Lung (tissue), 16 donors: ENCODE data around the gene LRRC8A. TPM values are rescaled to one million over a fixed set of nuclear protein-coding genes. Genes with fewer than 3 reads are reported as not detected.
A peak's percentile ranks its signal among the peaks of the same experiment; 100 is the strongest.

Experiments
- ATAC-seq: fragments of 200-7000 bp; cut with Tn5 transposase; one replicate; pipeline ENCODE4 v1.9.1; 2020; ENCODE audit warnings: moderate number of reproducible peaks; ENCODE audit not compliant: insufficient read depth, low FRiP score
- DNase-seq, 3 donors: peaks; one replicate each; pipeline ENCODE4 v3.0.0-alpha.2; 2013 to 2017
- H3K27ac ChIP-seq, 2 donors: one replicate each; pipeline ENCODE4 v1.5.1; 2013; ENCODE audit warnings: mild to moderate bottlenecking in 2 of 2, moderate library complexity in 2 of 2, control low read depth in 1 of 2, inconsistent platforms in 1 of 2, low read depth in 1 of 2, low read length in 1 of 2
- H3K27me3 ChIP-seq, 3 donors: one replicate each; pipeline ENCODE4 v1.5.1; 2013; ENCODE audit warnings: low read length in 2 of 3; ENCODE audit not compliant: control insufficient read depth in 3 of 3, insufficient read depth in 3 of 3
- H3K36me3 ChIP-seq, 4 donors: one replicate each; pipeline ENCODE4 v1.5.1; 2013; ENCODE audit warnings: low read length in 4 of 4, mild to moderate bottlenecking in 1 of 4, moderate library complexity in 1 of 4; ENCODE audit not compliant: control insufficient read depth in 4 of 4, insufficient read depth in 4 of 4
- H3K4me1 ChIP-seq, 5 donors: one replicate each; pipeline ENCODE4 v1.5.1; 2013; ENCODE audit warnings: low read length in 5 of 5, mild to moderate bottlenecking in 2 of 5, moderate library complexity in 1 of 5; ENCODE audit not compliant: control insufficient read depth in 5 of 5, insufficient read depth in 5 of 5
- H3K4me3 ChIP-seq: one replicate; pipeline ENCODE4 v1.5.1; 2013; ENCODE audit warnings: mild to moderate bottlenecking, control low read depth, moderate library complexity
- H3K9ac ChIP-seq, 2 donors: one replicate each; pipeline ENCODE4 v1.5.1; 2013; ENCODE audit warnings: low read length in 2 of 2, control low read depth in 1 of 2; ENCODE audit not compliant: insufficient read depth in 1 of 2
- H3K9me3 ChIP-seq, 4 donors: one replicate each; pipeline ENCODE4 v1.5.1; 2013; ENCODE audit warnings: low read length in 3 of 4, mild to moderate bottlenecking in 1 of 4, moderate library complexity in 1 of 4; ENCODE audit not compliant: control insufficient read depth in 4 of 4, insufficient read depth in 3 of 4
- CTCF ChIP-seq: IDR thresholded peaks from 2 replicates; pipeline ENCODE4 v1.5.1; 2012; ENCODE audit warnings: mild to moderate bottlenecking; ENCODE audit errors: control extremely low read depth, extremely low read depth
- WGBS, 2 donors: extraction: QIAGEN DNeasy Blood & Tissue Kit; methylation state at CpG; one replicate each; pipeline ENCODE4 v1.1.7; 2013; 5-methylcytosine and 5-hydroxymethylcytosine counted together
- long read RNA-seq, 5 donors: transcript quantifications; one replicate each; lab custom pipeline, GENCODE V29; 2026
- polyA plus RNA-seq, 2 donors: library from polyadenylated mRNA; stranded (reverse); fragments of 200-250 nt; gene quantifications; one replicate each; pipeline ENCODE4 v1.2.1, GENCODE V29; 2013
- total RNA-seq, 2 donors: library from RNA; depleted of rRNA in 1 of 2; stranded (reverse); fragments of >200 nt in 1 of 2; gene quantifications; one replicate each; pipeline ENCODE4 v1.2.1, GENCODE V29; 2014 to 2021
- donor health status: control.
- donor health status: control.
- donor health status: Bipolar disorder and iron deficiency.
- donor health status: healthy.
- donor health status: DM: yes; HTN: yes; CAD: no.

LRRC8A gene
- total RNA-seq: 10 to 100 TPM; 30.4 to 60.8 TPM
- 10 to 100 TPM; 26.6 to 66.9 TPM for polyA plus RNA-seq
- long read RNA-seq, donor 1, full-length matches to known transcripts: 6 of 25 reads
- long read RNA-seq, donor 1, partial matches to known transcripts: 19 of 25 reads
- long read RNA-seq, donor 1, other reads (novel, unspliced or antisense): 0 of 25 reads
- long read RNA-seq, donor 2, partial matches to known transcripts: 0 of 1 reads
- long read RNA-seq, donor 2, other reads (novel, unspliced or antisense): 0 of 1 reads
- long read RNA-seq, donor 3, partial matches to known transcripts: 0 of 1 reads
- long read RNA-seq, donor 3, other reads (novel, unspliced or antisense): 0 of 1 reads
- long read RNA-seq, donor 4: 0 reads
- long read RNA-seq, donor 5, full-length matches to known transcripts: 5 of 19 reads
- long read RNA-seq, donor 5, partial matches to known transcripts: 14 of 19 reads
- long read RNA-seq, donor 5, other reads (novel, unspliced or antisense): 0 of 19 reads

GRCh38 chr9:128881884-128882676, at the start of gene LRRC8A, which contains the start of gene KYAT1:
TSS of gene LRRC8A (plus strand) at chr9:128882133. CDS start at chr9:128907165, 25,032 bp downstream.
TSS of gene KYAT1 (minus strand) at chr9:128881950. CDS start at chr9:128845405, 36,545 bp downstream.
- Histone ChIP-seq H3K4me3 (peak within 1 kb of the TSS; percentile 62), H3K27ac (peak within 1 kb of the TSS; percentile 88 to 99), H3K27me3 (no peaks in the 10 kb centered on the region), H3K36me3 (peaks cover 5 to 15% (median 10%) of the 10 kb centered on the region in 4 donors), H3K9ac (peak within 1 kb of the TSS; percentile 72 to 92), H3K9me3 (peaks cover 0 to 1% (median 0%) of the 10 kb centered on the region in 4 donors), H3K4me1 (peaks cover 6 to 18% (median 16%) of the 10 kb centered on the region in 5 donors)
- WGBS, 2 donors: 0 to 1% methylated on average over 56 to 70 of the region's 70 CpGs
- DNase-seq (peak; percentile 97 to 98 (median 98)), ATAC-seq (peak; percentile 91)
- TF ChIP-seq CTCF: peak; percentile 26

- H3K36me3 ChIP-seq: peaks cover 0 to 9% (median 0%) of the 10 kb centered on the region in 4 donors
- H3K4me1 ChIP-seq: peaks cover 0 to 10% (median 2%) of the 10 kb centered on the region in 5 donors
- H3K9ac ChIP-seq: no peak overlapping the region
- WGBS, 2 donors: 94 to 97% methylated on average over 10 of the region's 10 CpGs
- no peak overlapping the region for H3K4me3 ChIP-seq
- no peak for ATAC-seq
- no peak for DNase-seq
- H3K27me3 ChIP-seq: no peaks in the 10 kb centered on the region
- H3K27ac ChIP-seq: no peak overlapping the region
- no peaks in the 10 kb centered on the region for H3K9me3 ChIP-seq
- no peak for TF ChIP-seq CTCF
Observed at GRCh38 chr9:128833696-128834095, 48.2 kb upstream of the LRRC8A start.

- no peak overlapping the region for H3K4me3 ChIP-seq
- no peak overlapping the region for H3K27ac ChIP-seq
- ATAC-seq (no peak), DNase-seq (no peak)
- H3K27me3 ChIP-seq: no peaks in the 10 kb centered on the region
- H3K9me3 ChIP-seq: no peaks in the 10 kb centered on the region
- H3K4me1 ChIP-seq: no peaks in the 10 kb centered on the region
- H3K36me3 ChIP-seq: peaks cover 0 to 9% (median 0%) of the 10 kb centered on the region in 4 donors
- TF ChIP-seq CTCF: no peak
- WGBS, 2 donors: 95% methylated on average over 28 of the region's 28 CpGs
- H3K9ac ChIP-seq: no peak overlapping the region
Observed at GRCh38 chr9:128835246-128836210, 46.4 kb upstream of the LRRC8A start.
